HG03108 (cell line): ENCODE measurements around the gene BNIPL.

Source experiments
- ATAC-seq: cut with Tn5 transposase; IDR thresholded peaks from one replicate; pipeline ENCODE4 v1.9.1; 2021; ENCODE audit warnings: moderate library complexity; ENCODE audit not compliant: unreplicated experiment

Gene BNIPL

GRCh38 chr1:151009674-151010345 is 26.6 kb upstream of the BNIPL start:
- no peak for ATAC-seq

- no peak for ATAC-seq
These were observed 26.1 kb upstream of the BNIPL start for GRCh38 chr1:151010346-151010726.

GRCh38 chr1:151011154-151011850 is 25.1 kb upstream of the BNIPL start:
- no peak for ATAC-seq

- no peak for ATAC-seq
These were observed 23.5 kb upstream of the BNIPL start for GRCh38 chr1:151012684-151013471.

GRCh38 chr1:151013518-151013917 is 22.9 kb upstream of the BNIPL start:
- no peak for ATAC-seq

DNA sequence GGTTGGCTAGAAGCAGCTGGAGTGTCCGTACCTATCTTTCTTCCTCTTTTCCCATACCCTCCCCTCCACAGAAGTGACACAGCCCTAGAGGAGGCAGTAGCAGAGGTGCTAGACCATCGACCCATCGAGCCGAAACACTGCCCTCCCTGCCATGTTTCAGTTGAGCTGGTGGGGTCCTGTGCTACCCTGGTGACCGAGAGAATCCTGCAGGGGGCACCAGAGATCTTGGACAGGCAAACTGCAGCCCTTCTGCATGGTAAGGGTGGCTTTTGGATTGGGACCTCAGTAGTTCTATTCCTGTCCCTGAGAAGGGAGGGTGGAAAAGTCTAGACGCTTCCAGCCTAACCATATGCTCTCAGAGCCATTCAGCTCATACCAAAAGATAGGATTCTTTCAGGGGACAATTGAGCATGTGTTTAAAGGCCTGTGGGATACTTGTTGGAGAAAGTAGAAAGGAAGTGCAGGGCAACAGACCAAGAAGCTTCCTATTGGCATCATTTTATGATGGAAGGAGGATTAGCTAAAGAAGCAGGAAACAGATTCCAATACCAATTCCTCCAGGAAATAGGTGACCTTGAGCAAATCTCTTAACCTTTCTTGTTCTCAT is 11.7 kb upstream of the BNIPL start:
- ATAC-seq: no peak

DNA sequence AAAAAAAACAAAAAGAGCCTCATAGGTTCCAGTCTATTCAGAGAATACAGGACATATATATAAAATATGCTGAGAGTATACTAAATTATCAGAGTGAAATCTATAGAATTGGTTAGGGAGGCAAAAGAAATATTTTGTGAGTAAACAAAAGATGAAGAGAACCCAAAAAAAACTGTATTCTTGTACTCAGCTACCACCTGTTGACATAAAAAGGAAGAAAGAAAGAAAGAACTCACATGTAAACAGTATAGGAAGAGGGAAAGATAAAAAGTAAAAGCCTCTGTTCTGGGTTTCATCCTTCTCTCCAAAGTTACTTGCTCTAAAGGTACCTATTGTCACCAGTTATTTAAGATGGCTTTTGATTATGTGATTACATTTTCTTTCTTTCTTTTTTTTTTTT is 9.9 kb upstream of the BNIPL start:
- no peak for ATAC-seq

DNA sequence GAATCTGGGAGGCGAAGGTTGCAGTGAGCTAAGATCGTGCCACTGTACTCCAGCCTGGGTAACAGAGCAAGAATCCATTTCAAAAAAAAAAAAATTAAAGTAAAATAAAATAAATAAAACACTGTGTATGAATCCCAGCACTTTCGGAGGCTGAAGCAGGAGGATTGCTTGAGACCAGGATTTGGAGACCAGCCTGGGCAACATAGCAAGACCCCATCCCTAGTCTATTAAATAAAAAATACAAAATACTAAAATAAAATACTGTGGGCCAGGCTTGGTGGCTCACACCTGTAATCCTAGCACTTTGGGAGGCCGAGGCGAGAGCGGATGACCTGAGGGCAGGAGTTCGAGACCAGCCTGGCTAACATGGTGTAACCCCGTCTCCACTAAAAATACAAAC is 4.2 kb upstream of the BNIPL start:
- no peak for ATAC-seq

GRCh38 chr1:151035167-151035566 is 1.2 kb upstream of the BNIPL start:
- ATAC-seq: no peak

- no peak for ATAC-seq
These were observed 646 bp downstream of the BNIPL start for GRCh38 chr1:151037032-151037431.

DNA sequence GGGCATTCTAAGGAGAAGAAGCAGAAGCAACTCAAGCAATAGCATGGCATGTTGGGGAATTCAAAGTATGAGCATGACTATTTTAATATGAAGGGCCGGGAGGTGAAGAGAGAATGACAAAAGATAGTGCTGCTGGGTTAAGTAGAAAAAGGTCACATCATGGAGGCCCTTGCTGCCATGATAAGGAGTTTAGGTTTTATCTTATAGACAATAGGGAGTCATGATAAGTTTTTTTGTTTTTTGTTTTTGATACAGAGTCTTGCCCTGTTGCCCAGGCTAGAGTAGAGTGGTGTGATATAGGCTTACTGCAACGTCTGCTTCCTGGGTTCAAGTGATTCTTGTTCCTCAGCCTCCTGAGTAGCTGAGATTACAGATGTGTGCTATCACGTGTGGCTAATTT is 3.1 kb downstream of the BNIPL start:
- no peak for ATAC-seq

DNA sequence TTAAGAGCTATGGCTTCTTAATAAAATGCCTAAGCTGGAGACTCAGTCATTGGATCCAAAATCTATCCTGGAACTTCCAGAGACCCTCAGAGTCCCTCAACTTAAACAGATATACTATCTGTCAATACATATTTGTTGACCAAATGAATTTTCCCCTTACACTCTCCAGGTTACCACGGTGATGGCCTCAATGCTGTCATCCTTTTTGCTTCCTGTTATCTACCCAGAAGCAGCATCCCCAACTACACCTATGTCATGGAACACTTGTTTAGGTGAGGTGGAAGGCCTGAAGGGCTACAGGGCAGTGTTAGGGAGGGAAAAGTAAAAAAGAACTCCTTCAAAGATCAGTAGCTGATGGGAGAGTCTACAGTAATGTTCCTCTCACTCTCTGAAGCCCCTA is 6.8 kb downstream of the BNIPL start:
- no peak for ATAC-seq

DNA sequence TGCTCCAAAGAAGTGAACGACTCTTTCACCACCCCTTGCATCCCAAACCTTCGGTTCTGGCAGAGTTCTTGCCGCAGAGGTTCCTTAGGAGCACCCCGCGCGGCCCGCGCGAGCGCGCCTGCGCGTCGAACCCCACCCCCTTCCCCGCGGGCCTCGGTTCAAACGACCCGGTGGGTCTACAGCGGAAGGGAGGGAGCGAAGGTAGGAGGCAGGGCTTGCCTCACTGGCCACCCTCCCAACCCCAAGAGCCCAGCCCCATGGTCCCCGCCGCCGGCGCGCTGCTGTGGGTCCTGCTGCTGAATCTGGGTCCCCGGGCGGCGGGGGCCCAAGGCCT is 11.2 kb downstream of the BNIPL start, which contains the start of gene C1orf56:
TSS of gene C1orf56 (plus strand) at position 161 of the 334 bp plus-strand sequence. CDS start at position 258, 97 bp downstream.
- peak; percentile 50 for ATAC-seq

GRCh38 chr1:151047925-151048644 is 11.7 kb downstream of the BNIPL start:
- peak; percentile 46 for ATAC-seq

DNA sequence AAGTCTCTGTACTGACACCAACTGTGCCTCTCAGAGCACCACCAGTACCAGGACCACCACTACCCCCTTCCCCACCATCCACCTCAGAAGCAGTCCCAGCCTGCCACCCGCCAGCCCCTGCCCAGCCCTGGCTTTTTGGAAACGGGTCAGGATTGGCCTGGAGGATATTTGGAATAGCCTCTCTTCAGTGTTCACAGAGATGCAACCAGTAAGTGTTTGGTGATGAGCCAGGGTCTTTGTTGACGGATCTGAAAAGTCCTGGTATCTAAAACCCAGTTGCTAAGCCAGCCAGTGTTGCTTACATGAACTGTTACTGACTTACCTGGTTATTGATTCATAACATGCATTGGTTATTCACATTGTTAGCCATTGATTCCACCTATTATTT is 12.3 kb downstream of the BNIPL start:
- no peak for ATAC-seq

DNA sequence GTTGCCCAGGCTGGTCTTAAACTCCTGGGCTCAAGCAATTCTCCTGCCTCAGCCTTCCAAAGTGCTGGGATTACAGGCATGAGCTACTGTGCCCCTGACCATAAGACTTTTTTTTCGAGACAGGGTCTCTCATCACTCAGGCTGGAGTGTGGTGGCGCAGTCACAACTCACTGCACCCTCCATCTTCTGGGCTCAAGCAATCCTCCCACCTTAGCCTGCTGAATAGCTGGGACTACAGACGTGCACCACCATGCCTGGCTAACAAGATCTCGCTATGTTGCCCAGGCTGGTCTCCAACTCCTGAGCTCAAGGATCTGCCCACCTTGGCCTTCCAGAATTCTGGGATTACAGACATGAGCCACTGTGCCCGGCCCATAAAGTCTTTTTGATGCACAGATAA is 13.1 kb downstream of the BNIPL start:
- ATAC-seq: no peak

DNA sequence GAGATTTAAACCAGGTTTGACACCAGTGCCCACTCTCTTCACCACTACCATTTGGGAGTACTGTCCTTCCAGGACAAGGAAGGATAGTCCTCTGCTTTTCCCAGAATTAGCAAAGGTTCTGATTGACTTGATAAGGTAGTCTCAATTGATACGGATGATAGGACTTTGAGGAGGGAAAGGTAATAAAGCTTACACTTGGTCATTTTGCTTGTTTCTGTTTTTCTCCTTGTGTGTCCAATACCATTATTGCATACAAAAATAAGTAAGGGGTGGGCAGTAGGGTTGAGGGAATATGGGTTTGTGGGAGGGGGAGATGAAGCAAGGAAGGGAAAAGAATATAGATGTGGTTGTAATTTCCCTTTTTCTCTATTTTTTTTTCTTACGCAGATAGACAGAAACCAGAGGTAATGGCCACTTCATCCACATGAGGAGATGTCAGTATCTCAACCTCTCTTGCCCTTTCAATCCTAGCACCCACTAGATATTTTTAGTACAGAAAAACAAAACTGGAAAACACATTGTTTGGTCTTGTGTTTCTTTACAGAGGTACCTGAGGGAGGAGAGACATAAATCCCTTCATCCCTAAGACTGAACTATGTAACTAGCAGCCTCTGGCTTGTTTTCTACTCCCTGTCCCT is 13.8 kb downstream of the BNIPL start:
- ATAC-seq: no peak

DNA sequence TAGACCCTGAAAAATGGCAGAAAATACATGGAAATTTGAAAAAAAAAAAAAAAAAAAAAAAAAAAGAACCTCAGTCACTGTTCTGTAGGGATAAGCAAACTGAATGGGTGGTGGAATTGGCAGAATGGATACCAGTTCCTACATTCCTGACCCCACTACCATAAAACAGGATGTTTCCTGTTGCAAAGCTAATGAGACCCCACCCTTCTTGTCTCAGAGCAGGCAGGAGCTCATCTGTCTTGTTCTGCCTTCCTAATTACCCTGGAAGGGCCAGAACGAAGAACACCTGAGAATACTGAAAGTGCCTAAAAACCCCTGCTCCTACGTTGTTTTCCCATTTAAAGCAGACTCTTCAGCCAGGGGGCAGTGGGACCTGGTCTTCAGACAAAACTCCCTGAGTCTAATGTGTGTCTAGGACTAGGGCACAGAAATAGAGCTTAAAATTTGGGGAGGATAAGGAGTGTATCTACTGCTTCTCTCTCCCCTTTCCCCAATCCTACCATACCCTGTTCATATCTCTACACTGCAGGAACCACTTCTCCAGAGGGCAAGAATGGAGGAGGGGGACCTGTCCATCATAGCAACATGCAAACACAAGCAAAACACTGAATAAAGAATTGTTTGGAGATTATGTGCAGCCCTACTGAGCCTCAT is 15.1 kb downstream of the BNIPL start:
- ATAC-seq: no peak

DNA sequence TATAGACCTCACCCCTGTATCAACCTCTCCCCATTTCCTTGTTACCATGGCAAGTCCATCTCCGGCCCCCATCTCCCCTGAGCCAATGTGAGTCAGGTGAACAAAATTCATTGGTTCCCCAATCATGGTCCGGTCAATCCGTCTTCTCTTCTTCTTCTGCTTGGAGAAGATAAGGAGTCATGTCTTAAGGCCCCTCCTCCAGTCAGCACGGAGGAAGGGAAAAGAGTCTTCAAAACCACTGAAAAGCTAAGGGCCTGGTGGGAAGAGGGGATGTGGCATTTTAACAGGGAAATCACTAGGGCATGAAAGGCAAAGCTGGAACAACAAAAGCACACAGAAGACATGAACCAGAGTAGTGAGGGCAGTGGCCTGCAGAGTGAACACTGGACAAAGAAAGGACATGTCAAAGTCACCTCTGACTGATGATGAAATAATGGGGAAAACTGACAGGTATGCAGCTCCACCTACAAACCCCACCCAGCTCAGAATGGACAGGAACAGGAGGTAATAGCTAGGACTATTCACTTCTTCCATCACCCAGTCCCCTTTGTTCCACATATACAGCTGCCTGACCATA is 18.7 kb downstream of the BNIPL start:
- no peak for ATAC-seq

GRCh38 chr1:151055581-151055980 is 19.2 kb downstream of the BNIPL start:
- ATAC-seq: no peak
